ENCODE results near the gene CCND2.

CCND2 gene

GRCh38 chr12:4256043-4256826 is 17.3 kb upstream of the CCND2 start:
- peaks cover 5% of the 10 kb centered on the region; the same call in 1 of the 2 replicates for H3K27me3 ChIP-seq (ENCODE audit: control insufficient read depth, insufficient read depth, low read length)

GRCh38 chr12:4257442-4257841 is 16.1 kb upstream of the CCND2 start:
- no peaks in the 10 kb centered on the region for H3K4me1 ChIP-seq (ENCODE audit: control insufficient read depth, insufficient read depth, low read length)
- H3K36me3 ChIP-seq (ENCODE audit: control insufficient read depth, insufficient read depth, low read length), result no peaks in the 10 kb centered on the region
- peaks cover 4% of the 10 kb centered on the region; the same call in 1 of the 2 replicates for H3K27me3 ChIP-seq (ENCODE audit: control insufficient read depth, insufficient read depth, low read length)
- H3K9me3 ChIP-seq (ENCODE audit: control insufficient read depth, insufficient read depth, low read depth, low read length), result peaks cover 2% of the 10 kb centered on the region; the same call in 1 of the 2 replicates
- no peak overlapping the region for H3K4me3 ChIP-seq (ENCODE audit: low read depth, low read length)
- H3K9ac ChIP-seq (ENCODE audit: low read length), result no peak overlapping the region
- H3K27ac ChIP-seq (ENCODE audit: low read depth, low read length), result no peak overlapping the region

More at GRCh38 chr12:4256043-4256826, 17.3 kb upstream of the CCND2 start:
- H3K4me1 ChIP-seq (ENCODE audit: control insufficient read depth, insufficient read depth, low read length), result no peaks in the 10 kb centered on the region
- H3K4me3 ChIP-seq (ENCODE audit: low read depth, low read length), result no peak overlapping the region
- H3K9me3 ChIP-seq (ENCODE audit: control insufficient read depth, insufficient read depth, low read depth, low read length), result peaks cover 2% of the 10 kb centered on the region; the same call in 1 of the 2 replicates
- no peaks in the 10 kb centered on the region for H3K36me3 ChIP-seq (ENCODE audit: control insufficient read depth, insufficient read depth, low read length)
- H3K27ac ChIP-seq (ENCODE audit: low read depth, low read length), result no peak overlapping the region
- no peak overlapping the region for H3K9ac ChIP-seq (ENCODE audit: low read length)

DNA sequence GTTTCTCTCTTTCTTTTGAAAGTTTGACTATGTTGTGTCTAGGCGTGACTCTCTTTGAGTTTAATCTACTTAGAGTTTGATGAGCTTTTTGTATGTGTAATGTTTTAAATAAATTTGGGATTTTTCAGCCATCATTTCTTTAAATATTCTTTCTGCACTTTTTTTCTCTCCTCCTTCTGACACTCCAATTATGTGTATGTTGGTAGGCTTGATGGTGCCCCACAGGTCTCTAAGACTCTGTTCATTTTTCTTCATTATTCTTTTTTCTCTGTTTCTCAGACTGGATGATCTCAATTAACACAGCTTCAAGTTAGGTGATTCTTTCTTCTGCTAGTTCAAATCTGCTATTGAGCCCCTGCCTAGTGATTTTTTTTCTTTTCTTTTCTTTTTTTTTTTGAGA is 14.5 kb upstream of the CCND2 start:
- H3K4me3 ChIP-seq (ENCODE audit: low read depth, low read length), result no peak overlapping the region
- no peaks in the 10 kb centered on the region for H3K4me1 ChIP-seq (ENCODE audit: control insufficient read depth, insufficient read depth, low read length)
- no peaks in the 10 kb centered on the region for H3K27me3 ChIP-seq (ENCODE audit: control insufficient read depth, insufficient read depth, low read length)
- no peak overlapping the region for H3K27ac ChIP-seq (ENCODE audit: low read depth, low read length)
- H3K36me3 ChIP-seq (ENCODE audit: control insufficient read depth, insufficient read depth, low read length), result no peaks in the 10 kb centered on the region
- H3K9me3 ChIP-seq (ENCODE audit: control insufficient read depth, insufficient read depth, low read depth, low read length), result peaks cover 2% of the 10 kb centered on the region; the same call in 1 of the 2 replicates
- no peak overlapping the region for H3K9ac ChIP-seq (ENCODE audit: low read length)

GRCh38 chr12:4261655-4262054 is 11.9 kb upstream of the CCND2 start:
- Histone ChIP-seq H3K36me3 (ENCODE audit: control insufficient read depth, insufficient read depth, low read length) (no peaks in the 10 kb centered on the region), H3K27me3 (ENCODE audit: control insufficient read depth, insufficient read depth, low read length) (peaks cover 9% of the 10 kb centered on the region; the same call in 1 of the 2 replicates), H3K27ac (ENCODE audit: low read depth, low read length) (no peak overlapping the region), H3K4me3 (ENCODE audit: low read depth, low read length) (no peak overlapping the region), H3K9ac (ENCODE audit: low read length) (no peak overlapping the region), H3K4me1 (ENCODE audit: control insufficient read depth, insufficient read depth, low read length) (no peaks in the 10 kb centered on the region), H3K9me3 (ENCODE audit: control insufficient read depth, insufficient read depth, low read depth, low read length) (peaks cover 2% of the 10 kb centered on the region; the same call in 1 of the 2 replicates)

DNA sequence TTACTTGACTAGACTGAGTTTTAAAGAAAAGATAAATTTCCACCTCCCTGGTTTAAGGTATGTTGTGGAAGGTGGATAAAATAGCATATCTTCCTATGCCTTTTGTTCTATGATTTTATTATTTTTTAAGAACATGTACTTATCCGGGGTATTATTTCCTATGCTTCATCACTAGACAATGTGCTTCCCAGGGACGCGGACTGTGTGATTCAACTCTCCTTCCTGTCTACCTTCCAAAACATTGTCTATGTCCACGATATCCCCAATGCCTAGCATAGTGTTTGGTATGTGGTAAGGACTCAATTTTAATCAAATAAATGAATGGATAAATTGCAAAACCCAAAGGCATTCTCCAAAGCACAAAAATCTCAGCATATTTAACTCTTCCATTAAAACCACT is 8.3 kb upstream of the CCND2 start:
- no peak overlapping the region for H3K9ac ChIP-seq (ENCODE audit: low read length)
- no peaks in the 10 kb centered on the region for H3K36me3 ChIP-seq (ENCODE audit: control insufficient read depth, insufficient read depth, low read length)
- no peak overlapping the region for H3K4me3 ChIP-seq (ENCODE audit: low read depth, low read length)
- no peaks in the 10 kb centered on the region for H3K9me3 ChIP-seq (ENCODE audit: control insufficient read depth, insufficient read depth, low read depth, low read length)
- no peak overlapping the region for H3K27ac ChIP-seq (ENCODE audit: low read depth, low read length)
- peaks cover 39% of the 10 kb centered on the region for H3K27me3 ChIP-seq (ENCODE audit: control insufficient read depth, insufficient read depth, low read length)
- H3K4me1 ChIP-seq (ENCODE audit: control insufficient read depth, insufficient read depth, low read length), result peaks cover 6% of the 10 kb centered on the region

GRCh38 chr12:4266990-4267389 is 6.6 kb upstream of the CCND2 start:
- Histone ChIP-seq H3K9ac (ENCODE audit: low read length) (no peak overlapping the region), H3K9me3 (ENCODE audit: control insufficient read depth, insufficient read depth, low read depth, low read length) (no peaks in the 10 kb centered on the region), H3K27ac (ENCODE audit: low read depth, low read length) (no peak overlapping the region), H3K4me1 (ENCODE audit: control insufficient read depth, insufficient read depth, low read length) (peaks cover 6% of the 10 kb centered on the region), H3K4me3 (ENCODE audit: low read depth, low read length) (no peak overlapping the region), H3K27me3 (ENCODE audit: control insufficient read depth, insufficient read depth, low read length) (peaks cover 54% of the 10 kb centered on the region), H3K36me3 (ENCODE audit: control insufficient read depth, insufficient read depth, low read length) (no peaks in the 10 kb centered on the region)

DNA sequence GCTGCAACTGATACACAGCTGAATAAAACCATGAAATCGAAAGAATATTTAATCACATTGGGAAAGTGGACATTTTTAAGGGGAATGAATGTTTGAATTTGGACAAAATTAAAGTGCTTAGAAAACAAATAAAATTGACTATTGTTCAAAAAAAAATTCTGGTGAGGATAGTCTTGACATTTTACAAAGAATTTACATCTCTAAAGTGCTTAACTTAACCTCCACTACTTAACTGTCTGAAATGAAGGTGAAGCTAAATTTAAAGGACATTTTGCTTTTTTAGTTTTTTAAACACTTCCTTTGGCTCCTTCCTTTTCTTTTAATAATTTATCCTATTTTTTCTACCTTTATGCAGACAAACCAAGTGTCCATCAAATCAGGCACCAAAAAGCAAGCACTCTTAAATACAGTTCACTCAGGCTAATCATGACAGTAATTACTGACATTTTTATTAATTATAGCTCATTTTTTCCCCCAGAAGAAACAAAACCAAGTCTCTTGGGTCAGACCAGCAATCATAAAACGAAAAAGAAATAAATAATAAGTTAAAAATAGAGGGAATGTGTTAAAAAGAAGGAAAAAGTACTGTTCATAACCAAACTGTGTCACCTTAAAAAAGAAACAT is 5.7 kb upstream of the CCND2 start:
- Histone ChIP-seq H3K4me1 (ENCODE audit: control insufficient read depth, insufficient read depth, low read length) (peaks cover 11% of the 10 kb centered on the region), H3K4me3 (ENCODE audit: low read depth, low read length) (0 out of 2 replicates have a peak overlapping the region, but pooled peaks have one; percentile 88), H3K9me3 (ENCODE audit: control insufficient read depth, insufficient read depth, low read depth, low read length) (no peaks in the 10 kb centered on the region), H3K27ac (ENCODE audit: low read depth, low read length) (no peak overlapping the region), H3K27me3 (ENCODE audit: control insufficient read depth, insufficient read depth, low read length) (peaks cover 61% of the 10 kb centered on the region), H3K9ac (ENCODE audit: low read length) (no peak overlapping the region), H3K36me3 (ENCODE audit: control insufficient read depth, insufficient read depth, low read length) (no peaks in the 10 kb centered on the region)

GRCh38 chr12:4268329-4269181 is 5.0 kb upstream of the CCND2 start:
- Histone ChIP-seq H3K9ac (ENCODE audit: low read length) (peak overlapping the region; percentile 71), H3K27ac (ENCODE audit: low read depth, low read length) (no peak overlapping the region; the same call in 1 of the 2 replicates), H3K4me1 (ENCODE audit: control insufficient read depth, insufficient read depth, low read length) (peaks cover 16% of the 10 kb centered on the region), H3K36me3 (ENCODE audit: control insufficient read depth, insufficient read depth, low read length) (no peaks in the 10 kb centered on the region), H3K4me3 (ENCODE audit: low read depth, low read length) (peak overlapping the region; percentile 88), H3K27me3 (ENCODE audit: control insufficient read depth, insufficient read depth, low read length) (peaks cover 66% of the 10 kb centered on the region), H3K9me3 (ENCODE audit: control insufficient read depth, insufficient read depth, low read depth, low read length) (no peaks in the 10 kb centered on the region)

DNA sequence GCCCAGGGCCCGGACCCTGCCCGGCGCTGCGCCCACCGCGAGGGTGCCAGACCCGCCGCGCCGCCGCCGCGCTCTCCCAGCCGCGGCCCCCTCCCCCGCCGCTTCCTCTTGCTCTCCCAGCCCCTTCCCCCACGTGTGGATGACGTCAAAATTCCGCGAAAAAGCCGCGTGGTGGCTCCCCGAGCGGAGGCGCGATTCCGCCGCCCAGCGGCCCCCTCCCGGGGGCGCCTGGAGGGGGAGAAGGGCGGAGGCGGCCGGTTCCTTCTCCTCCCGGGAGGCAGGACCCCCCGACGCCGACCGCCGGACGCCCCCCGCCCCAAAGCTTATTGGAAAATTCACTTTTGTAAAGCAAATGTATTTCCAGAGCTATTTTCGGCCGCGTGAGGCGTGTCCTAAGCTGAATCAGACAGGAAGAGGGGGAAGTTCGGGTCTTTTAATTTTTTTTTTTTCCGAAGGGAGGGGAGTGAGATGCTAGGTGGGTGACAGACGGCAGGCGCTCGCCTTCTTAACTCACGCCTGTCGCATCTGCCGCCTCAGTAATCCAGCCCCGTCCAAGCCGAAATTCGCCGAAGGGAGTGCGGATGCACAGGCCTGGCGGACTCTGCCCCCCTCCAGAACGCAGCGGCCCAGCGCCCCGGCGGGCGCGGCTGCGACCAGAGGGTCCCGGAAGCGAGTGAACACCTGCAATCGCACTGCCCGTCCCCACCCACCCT is 4.1 kb upstream of the CCND2 start:
- H3K27me3 ChIP-seq (ENCODE audit: control insufficient read depth, insufficient read depth, low read length), result peaks cover 70% of the 10 kb centered on the region
- peak overlapping the region; percentile 88 for H3K4me3 ChIP-seq (ENCODE audit: low read depth, low read length)
- no peaks in the 10 kb centered on the region for H3K9me3 ChIP-seq (ENCODE audit: control insufficient read depth, insufficient read depth, low read depth, low read length)
- peak overlapping the region; percentile 83 for H3K9ac ChIP-seq (ENCODE audit: low read length)
- H3K4me1 ChIP-seq (ENCODE audit: control insufficient read depth, insufficient read depth, low read length), result peaks cover 16% of the 10 kb centered on the region
- H3K27ac ChIP-seq (ENCODE audit: low read depth, low read length), result no peak overlapping the region; the same call in 1 of the 2 replicates
- no peaks in the 10 kb centered on the region for H3K36me3 ChIP-seq (ENCODE audit: control insufficient read depth, insufficient read depth, low read length)

- no peaks in the 10 kb centered on the region for H3K36me3 ChIP-seq (ENCODE audit: control insufficient read depth, insufficient read depth, low read length)
- H3K27ac ChIP-seq (ENCODE audit: low read depth, low read length), result no peak overlapping the region
- no peaks in the 10 kb centered on the region for H3K9me3 ChIP-seq (ENCODE audit: control insufficient read depth, insufficient read depth, low read depth, low read length)
- peak overlapping the region; percentile 83 for H3K9ac ChIP-seq (ENCODE audit: low read length)
- peak overlapping the region; percentile 88 for H3K4me3 ChIP-seq (ENCODE audit: low read depth, low read length)
- H3K4me1 ChIP-seq (ENCODE audit: control insufficient read depth, insufficient read depth, low read length), result peaks cover 16% of the 10 kb centered on the region
- peaks cover 67% of the 10 kb centered on the region for H3K27me3 ChIP-seq (ENCODE audit: control insufficient read depth, insufficient read depth, low read length)
These were observed 3.3 kb upstream of the CCND2 start for GRCh38 chr12:4270016-4270830.
